HG03521 (cell line): ENCODE data around the gene CDHR3.
"Not testable (repeated sequence)": the region's sequence is repeated elsewhere in the genome, so short reads cannot be mapped to it uniquely, and the experiment has no call there.

Experiments
- ATAC-seq: cut with Tn5 transposase; IDR thresholded peaks from one replicate; pipeline ENCODE4 v1.9.1; 2021; ENCODE audit warnings: mild to moderate bottlenecking, moderate library complexity; ENCODE audit not compliant: unreplicated experiment

Gene CDHR3

DNA sequence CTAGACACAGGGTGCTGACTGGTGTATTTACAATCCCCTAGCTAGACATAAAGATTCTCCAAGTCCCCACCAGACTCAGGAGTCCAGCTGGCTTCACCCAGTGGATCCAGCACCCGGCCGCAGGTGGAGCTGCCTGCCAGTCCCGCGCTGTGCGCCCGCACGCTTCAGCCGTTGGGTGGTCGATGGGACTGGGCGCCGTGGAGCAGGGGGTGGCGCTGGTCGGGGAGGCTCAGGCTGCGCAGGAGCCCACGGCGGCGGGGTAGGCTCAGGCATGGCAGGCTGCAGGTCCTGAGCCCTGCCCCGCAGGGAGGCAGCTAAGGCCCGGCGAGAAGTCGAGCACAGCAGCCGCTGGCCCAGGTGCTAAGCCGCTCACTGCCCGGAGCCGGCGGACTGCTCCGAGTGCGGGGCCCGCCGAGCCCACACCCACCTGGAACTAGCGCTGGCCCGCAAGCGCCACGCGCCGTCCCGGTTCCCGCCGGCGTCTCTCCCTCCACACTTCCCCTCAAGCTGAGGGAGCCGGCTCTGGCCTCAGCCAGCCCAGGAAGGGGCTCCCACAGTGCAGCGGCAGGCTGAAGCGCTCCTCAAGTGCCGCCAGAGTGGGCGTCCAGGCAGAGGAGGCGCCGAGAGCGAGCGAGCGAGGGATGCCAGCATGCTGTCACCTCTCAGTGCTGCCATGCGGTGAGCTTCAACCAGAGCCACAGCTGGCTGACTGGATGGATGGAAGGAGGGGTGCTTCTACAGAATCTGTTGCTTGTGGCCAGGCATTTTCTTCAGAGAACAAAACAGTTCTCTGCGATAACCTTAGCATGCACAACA is 7.2 kb upstream of the CDHR3 start:
- ATAC-seq, result not testable (repeated sequence)

DNA sequence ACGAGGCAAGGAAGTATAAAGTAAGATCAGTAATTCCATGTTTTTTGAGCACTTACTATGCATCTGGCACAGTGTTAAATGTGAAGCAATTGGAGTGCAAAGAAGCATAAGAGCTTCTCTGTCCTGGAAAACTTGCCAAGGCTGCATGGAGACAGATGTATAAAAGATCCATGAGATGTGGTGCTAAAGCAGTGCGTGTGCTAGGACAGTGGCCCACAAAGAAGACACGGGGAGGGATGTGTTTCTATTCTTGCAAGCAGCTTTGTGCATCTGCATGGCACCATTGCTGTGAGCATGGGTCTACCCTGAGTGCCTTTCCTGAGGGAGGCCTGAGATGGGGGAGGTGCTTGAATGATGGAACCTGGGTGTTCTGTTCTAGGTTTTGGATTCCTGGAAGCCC is 5.1 kb upstream of the CDHR3 start:
- ATAC-seq, result no peak

DNA sequence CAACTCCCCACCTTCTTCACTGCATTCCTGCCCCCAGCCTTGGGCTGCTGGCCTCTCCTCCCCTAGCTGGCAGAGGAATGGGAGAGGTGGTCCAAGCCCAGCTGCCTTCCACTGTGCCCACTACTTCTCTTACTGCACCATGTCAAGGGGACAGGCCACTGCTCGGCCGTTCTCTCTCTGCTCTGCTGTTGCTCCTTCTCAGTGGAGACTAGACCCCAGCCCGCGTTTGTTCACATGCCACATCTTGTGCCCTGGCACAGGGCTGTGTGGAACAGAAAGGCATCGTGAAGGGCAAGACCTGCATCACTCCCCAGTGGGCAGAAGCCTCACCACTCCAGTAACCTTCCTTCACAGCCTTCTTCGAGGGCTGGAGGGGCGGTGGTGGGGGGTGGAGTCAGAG is 711 bp upstream of the CDHR3 start:
- no peak for ATAC-seq

- no peak for ATAC-seq
Measured at GRCh38 chr7:105971845-105972244, 8.8 kb downstream of the CDHR3 start.

DNA sequence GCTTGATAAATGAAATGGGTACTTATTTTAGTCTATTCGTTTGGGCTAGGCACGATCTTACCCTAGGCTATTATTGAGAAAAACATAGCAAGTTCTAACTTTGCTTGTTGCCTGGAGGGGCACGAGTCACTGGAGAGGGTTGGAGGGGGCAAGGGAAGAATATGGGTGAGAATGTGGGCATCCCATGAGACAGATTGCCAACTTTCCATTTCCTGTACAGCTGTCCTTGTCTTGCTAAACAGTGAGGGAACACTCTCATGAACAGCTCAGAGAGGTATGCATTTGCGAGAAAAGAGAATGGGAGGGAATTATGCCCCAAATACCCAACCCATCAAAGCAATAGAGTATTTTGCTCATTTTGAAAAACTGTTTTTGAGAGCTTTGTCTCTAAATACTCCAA is 9.2 kb downstream of the CDHR3 start:
- no peak for ATAC-seq

DNA sequence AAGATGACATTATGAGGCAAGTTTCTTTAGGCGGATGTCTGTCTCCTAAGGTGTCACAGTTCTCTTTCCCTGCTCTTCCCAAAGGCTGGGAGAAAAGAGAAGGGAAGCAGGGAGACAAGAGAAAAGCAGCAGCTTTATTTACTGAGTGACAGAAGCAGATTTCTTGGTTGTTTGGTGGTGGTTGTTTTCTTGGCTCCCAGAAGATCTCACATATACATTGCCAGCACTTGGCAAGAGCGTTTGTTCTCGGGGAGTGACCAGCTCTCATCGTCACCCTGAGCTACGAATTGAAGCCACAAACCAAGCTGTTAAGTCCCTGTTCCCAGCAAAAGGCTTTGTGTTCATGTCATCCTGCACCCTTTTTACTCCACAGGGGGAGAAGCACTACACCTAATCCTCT is 11.4 kb downstream of the CDHR3 start:
- ATAC-seq, result no peak

DNA sequence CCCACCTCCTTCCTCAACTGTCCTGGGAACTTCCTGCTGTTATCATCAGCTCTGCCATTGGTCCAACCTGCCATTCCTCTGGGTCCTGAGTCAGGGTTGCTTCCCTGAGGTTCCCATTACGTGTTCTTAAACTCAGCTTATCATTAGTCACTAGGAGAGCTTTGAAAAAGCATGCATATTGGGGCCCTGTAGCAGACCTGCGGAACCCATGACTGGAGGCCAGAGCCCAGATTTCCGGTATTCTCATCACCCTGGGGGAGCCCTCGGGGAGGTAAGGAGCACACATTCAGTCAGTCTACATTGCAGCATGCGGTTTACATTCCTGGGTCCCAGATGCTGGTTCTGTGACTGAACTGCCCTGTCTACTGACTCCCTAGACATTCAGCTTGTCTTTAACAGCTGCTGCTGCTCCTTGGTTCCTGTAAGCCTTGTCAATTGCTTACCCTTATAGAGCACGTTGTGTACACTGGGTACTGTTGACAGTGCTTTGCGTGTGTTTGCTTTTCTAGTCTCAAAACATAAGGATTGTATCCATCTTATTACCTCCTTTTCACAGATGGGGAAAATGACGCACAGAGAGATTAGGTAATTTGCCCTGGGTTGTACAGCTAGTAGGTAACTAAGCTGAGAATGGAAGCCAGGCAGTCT is 12.8 kb downstream of the CDHR3 start:
- no peak for ATAC-seq

GRCh38 chr7:105976868-105977267 is 13.8 kb downstream of the CDHR3 start:
- no peak for ATAC-seq

- ATAC-seq, result no peak
Measured at GRCh38 chr7:105978035-105978434, 15.0 kb downstream of the CDHR3 start.

- ATAC-seq, result no peak
Measured at GRCh38 chr7:105978974-105979373, 15.9 kb downstream of the CDHR3 start.

DNA sequence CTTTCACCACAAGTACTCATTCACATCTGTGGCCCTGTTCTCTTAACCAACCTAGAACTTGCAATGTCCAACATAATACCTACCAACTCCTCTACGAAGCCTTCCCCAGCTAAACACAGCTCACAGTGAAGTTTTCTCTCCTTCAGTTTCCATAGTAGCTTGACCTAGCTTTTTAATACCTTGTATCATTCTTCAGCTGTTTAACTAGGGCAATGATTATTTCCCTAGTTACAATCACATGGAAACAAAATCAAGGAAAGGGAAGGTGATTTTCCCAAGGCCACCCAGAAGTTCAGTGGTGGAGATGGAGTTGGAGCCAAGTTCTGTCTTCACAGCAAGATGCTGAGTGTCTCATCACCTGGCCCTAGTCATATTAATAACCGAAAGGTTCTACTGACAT is 16.3 kb downstream of the CDHR3 start:
- ATAC-seq, result no peak

DNA sequence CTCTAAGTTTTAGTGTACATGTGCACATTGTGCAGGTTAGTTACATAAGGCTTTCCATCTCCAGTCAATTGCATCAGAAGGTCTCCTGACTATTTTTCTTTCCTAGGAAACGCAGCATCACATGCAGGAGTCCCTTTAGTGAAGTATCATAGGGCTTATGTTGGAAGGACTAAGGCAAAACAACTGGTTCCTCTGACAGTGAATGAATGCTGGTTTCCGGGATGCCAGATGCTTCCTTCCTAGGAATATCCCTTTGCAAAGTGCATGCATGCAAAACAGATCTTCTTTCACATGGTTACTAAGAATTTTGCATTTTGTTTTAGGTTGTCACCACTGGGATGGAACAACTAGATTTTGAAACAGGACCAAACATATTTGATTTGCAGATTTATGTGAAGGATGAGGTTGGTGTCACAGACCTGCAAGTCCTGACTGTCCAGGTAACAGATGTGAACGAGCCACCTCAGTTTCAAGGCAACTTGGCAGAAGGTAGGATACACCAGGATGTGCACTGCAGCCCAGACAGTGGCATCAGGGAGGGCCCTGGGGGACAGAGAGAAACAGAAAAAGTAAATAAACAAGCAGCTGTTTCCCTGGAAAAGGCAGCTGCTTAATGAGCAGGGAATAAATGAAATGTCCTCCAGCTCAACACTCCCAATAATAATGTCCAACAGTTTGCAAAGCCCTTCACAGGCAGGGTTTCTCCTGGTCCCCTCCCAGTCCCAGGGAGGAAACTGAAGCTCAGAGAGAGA is 17.8 kb downstream of the CDHR3 start:
- no peak for ATAC-seq

DNA sequence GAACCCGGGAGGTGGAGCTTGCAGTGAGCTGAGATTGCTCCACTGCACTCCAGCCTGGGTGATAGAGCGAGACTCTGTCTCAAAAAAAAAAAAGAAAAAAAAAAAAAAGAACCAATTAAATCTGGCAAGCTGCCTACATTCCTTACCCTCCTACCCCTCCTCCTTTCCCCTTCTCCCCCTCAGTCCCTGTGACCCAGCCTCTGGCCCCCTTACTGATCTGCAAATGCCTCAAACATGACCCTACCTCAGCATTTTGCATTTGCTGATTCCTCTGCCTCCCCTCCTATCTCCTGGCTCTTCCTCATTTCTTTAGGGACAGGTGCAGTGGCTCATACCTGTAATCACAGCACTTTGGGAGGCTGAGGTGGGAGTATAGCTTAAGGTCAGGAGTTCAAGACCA is 19.3 kb downstream of the CDHR3 start:
- ATAC-seq, result no peak

- not testable (repeated sequence) for ATAC-seq
Measured at GRCh38 chr7:105984808-105985207, 21.7 kb downstream of the CDHR3 start.

- no peak for ATAC-seq
Measured at GRCh38 chr7:105985229-105985628, 22.2 kb downstream of the CDHR3 start.

DNA sequence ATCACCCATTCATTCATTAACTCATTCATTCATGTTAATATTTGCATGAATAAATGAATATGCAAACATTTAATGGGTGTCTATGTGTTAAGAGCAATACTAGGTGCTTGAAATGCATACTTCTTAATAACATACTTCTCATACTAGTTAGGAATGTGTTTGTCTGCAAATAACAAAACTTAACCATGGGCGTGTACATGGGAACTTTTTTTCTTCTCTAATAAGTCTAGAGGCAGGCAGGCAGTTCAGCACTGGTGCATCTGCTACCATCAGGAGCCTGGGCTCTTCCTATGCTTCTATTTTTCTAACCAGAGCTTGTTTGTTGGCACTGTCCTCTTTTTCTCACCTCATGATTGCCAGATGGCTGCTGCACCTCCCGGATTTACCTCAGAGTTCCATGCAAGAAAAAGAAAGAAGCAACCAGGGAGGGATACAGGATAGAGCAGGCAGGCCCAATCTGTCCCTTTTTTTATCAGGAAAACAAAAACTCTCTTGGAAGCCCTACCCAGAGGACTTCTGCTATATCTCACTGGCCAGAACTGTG is 22.7 kb downstream of the CDHR3 start:
- ATAC-seq, result no peak

DNA sequence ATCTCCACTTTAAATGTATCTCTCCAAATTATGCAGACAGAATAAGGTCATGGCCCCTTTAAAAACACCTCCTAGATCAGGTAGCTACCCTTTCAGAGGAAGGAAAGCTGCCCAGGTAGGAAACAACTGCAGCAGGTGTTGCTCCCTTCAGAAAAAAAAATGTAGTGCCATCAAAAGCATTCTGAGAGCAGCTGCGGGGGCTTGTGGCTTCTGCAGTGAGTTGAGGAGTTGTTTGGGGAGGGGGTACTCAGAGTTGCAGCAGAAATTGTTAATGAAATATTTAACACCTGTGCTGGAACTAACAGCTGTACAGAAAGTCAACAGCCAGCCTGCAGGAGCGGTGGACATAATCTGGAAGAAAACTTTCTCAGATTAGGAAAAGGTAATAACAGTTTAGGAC is 24.0 kb downstream of the CDHR3 start:
- ATAC-seq, result no peak

GRCh38 chr7:105988276-105988675 is 25.2 kb downstream of the CDHR3 start:
- ATAC-seq, result no peak

DNA sequence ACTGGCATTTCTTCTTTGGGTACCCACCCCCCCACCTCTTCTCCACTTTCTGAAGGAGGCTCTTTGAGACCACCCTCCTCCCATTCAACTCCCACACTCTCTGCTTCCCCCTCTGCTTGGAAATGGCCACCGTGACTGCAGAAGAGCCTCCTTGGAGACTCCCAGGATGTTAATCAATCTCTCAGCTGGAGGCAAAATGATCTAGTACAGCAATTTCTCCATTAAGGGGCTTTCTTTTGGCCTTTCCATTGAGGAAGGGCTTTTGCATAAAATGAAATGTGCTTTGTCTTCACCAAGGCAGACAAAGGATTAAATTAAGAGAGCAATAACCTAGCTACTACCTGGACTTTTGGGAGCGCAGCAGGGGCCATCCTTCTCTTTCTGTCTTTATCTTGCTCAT is 26.1 kb downstream of the CDHR3 start:
- ATAC-seq, result no peak

DNA sequence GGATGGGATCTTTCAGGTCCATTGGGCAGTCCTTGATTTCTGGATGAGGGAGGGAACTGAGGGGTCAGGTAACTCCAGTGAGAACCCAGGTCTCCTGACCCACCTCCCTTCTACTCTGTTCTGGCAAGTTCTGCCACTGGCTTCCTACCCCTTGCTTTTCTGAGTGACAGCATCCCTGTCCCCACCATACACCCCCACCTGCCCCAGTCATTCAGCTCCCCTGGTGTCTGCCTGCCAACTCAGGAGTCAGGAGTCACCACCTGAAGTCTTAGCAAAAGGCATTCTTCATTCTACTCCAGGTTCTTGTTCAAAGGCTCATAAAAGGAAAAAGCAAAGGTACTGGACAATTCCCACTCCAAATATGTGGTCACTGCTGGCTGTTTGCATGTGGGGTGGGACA is 26.6 kb downstream of the CDHR3 start:
- no peak for ATAC-seq

GRCh38 chr7:105990141-105990540 is 27.1 kb downstream of the CDHR3 start:
- no peak for ATAC-seq
